RPMI7951 (cell line): ENCODE results near the gene NOTCH3. TPM values are rescaled to one million over a fixed set of nuclear protein-coding genes. Genes with fewer than 3 reads are reported as not detected.

Source experiments
- DNase-seq: peaks from one replicate; pipeline ENCODE4 v3.0.0-alpha.2; 2012; ENCODE audit warnings: low read depth
- total RNA-seq: library from RNA; depleted of rRNA; stranded (reverse); fragments of >200 nt; shearing (Covaris generic); gene quantifications from 2 replicates; pipeline ENCODE4 v1.2.3, GENCODE V29; 2014

Gene NOTCH3
- total RNA-seq, 1 experiment from 2014 or later = 0.60 TPM

DNA sequence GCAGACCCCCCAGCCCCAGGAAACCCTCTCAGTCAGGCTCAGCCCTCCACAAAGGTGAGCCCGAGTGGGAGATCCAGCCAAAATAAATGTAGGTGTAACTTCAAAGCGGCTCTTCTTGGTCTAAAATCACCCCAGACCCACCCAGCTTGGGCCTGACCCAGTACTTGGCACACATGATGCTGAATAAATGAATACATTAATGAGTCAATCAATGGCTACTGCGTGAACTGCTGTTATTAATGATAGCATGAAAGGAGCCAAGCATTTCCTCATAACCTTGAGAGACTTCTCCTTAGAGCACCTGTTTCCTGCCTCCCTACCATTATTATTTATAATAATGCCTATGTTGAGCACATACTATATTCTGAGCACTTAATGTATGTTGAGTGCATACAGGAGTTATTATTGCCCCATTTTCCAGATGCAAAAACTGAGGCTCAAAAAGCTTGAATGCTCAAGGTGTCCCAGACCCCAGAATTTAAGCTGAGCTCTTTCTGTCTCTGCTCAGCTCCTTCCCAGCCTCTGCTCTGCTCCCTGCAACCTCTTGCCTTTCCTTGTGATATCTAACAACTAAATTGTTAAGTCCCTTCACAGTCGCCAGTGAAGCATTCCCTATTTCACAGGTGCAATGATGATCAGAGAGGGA is 4.3 kb downstream of the NOTCH3 start:
- DNase-seq = no peak

DNA sequence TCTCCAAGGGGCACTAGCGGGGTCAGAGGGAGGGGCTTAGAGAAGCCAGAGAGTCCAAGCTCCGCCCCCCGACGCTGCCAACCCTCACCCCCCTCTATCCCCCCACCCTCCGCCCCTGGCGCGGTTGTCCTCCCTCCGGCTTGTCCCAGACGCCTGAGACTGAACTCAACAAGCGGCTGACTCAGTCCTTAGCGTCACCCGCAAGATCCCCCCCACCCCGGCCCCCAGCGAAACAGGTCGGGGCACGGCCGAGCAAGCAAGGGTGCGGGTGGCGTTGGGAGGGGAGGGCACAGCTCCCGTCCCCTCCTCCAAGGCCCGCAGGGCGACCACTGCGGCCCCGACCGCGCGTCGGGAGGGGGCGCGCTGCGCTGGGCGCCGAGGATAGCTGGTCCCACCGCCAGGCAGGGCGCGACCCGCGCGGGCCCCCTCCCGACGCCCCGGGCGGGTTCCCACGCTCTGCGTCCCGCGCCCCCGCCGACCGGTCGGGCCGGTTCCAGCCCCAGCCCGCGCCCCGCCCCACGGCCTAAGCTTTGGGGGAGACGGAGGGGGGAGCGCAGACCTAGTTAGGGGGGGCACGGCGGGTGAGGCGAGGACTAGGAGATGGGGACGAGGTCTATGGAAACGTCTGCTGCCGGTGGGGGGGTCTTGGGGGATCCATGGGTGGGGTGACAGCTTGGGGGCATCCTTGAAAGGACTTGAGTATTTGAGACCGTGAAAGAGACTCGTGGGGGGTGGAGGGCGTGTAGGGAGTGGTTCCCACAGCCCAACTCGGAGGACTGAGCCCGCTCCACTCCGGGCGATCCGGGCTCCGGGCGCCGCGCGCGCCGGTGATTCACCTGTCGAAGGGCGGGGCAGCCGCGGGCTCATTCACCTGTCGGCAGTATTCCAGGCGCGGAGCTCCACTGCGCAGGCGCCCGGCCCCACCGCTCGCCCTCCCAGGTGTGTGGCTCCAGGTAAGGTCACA is 5.1 kb downstream of the NOTCH3 start:
- DNase-seq = peak; percentile 63

DNA sequence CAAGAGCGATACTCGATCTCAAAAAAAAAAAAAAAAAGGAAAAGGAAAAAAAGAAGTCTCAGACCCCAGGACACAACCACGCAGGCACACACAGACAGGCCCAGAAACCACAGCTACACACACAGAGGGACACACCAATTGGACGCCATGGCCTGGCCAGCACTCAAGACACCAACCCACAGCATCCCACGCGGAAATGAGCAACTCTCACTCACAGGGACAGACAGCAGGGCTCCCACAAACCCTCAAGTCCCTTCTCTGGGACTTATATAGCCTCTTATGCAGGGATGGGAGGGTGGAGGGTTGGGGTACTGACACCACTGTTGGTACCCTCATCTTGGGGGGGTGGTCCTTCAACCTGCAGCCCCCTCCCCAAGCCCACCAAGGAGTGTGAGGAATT is 5.9 kb downstream of the NOTCH3 start:
- peak; percentile 60 for DNase-seq

DNA sequence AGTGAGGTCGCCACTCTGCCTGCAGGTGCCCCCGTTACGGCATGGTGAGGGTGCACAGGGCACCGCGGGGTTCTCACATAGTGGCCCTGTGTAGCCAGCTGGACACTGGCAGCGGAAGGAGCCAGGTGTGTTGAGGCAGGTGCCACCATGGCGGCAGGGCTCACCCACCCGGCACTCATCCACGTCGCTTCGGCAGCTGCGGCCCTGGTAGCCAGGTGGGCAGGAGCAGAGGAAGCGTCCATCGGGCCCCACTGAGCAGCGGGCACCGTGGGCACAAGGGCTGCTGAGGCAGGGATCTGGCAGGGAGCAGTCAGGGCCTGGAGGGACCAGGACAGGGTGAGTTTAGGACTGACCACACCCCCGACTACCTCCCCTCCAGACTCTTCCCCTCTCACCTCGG is 8.8 kb downstream of the NOTCH3 start:
- no peak for DNase-seq

DNA sequence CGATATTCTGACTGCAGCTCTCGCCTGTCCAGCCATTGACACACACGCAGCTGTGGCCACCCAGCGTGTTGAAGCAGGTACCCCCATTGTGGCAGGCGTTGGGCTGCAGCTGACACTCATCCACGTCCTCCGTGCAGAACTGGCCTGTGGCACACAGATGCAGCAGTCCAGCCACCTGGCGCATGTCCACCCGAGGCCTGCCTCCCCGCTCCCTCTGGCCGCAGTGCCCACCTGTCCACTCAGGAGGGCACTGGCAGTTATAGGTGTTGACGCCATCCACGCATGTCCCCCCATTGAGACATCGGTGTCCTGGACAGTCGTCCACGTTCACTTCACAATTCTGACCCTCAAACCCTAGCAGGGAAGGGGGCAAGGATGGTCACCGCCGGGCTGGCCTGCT is 9.3 kb downstream of the NOTCH3 start:
- DNase-seq = no peak

DNA sequence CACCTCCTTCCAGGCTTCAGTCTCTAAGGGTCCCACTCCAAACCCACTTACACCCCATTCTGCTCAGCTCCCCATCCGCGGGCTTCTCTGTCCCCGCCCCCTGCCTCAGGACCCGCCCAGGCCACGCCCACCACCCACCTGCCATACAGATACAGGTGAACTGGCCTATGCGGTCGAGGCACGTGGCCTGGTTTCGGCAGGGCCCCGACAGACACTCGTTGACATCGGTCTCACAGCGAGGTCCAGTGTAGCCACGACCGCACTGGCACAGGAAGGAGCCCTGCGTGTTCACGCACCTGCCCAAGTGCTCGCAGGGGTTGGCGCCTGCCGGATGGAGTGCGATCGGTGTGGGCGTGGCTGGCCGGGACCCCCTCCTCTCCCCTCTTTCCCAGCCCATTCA is 11.9 kb downstream of the NOTCH3 start:
- DNase-seq = no peak

DNA sequence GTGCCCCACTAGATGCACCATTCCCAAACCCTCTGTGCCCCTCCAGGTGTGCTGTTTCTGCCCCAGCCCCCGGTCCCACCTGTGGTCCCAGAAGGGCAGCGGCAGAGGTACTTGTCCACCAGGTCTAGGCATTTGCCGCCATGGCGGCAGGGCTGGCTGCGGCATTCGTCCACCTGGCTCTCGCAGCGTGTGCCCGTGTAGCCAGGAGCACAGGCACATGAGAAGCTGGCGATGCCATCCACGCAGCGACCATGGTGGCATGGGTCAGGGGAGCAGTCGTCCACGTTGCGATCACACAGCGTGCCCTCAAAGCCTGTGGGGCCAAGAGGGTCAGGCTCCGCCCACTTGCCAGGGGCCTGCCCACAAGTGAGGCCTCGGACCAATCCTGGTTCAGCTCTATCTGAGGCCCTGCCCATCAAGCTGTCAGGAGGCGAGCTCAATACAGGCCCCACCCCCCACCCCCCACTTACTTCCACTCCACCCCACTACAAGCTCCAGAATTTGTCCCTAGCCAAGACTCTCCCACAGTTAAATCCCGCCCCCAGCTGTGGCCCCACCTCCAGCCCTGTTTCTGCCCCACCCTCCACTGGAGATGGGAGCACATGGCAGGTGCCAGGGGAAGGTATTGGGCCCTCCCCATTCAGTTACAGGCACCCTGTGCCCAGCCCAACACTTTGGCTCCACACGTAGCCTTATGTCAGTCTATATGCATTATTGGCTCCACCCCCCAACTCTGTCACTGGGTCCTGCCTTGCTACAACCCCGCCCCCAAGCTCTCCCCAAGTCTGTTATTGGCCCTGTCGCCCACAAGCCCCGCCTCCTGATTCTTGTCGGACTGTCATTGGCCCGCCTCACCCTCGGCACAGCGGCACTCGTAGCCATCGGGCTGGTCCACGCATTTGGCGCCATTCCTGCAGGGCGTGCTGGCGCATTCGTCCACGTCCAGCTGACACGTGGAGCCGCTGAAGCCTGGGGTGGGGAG is 13.5 kb downstream of the NOTCH3 start:
- no peak for DNase-seq

DNA sequence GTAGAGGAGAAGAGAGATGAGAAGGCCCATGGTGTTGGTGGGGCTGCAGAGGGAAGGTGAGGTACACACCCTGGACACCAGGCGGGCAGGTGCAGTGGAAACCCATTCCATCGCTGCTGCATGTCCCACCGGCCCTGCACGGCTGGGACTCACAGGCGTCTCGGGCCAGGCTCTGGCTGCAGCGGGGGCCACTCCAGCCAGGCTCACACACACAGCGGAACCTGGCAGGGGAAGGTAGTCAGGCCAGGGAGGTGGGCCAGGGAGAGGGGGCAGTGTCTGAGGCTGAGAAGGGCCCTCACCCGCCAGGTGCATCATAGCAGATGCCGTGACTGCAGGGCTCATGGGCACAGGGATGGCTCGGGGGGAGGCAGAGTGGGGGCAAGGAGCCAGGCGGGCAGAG is 15.6 kb downstream of the NOTCH3 start:
- DNase-seq = no peak

DNA sequence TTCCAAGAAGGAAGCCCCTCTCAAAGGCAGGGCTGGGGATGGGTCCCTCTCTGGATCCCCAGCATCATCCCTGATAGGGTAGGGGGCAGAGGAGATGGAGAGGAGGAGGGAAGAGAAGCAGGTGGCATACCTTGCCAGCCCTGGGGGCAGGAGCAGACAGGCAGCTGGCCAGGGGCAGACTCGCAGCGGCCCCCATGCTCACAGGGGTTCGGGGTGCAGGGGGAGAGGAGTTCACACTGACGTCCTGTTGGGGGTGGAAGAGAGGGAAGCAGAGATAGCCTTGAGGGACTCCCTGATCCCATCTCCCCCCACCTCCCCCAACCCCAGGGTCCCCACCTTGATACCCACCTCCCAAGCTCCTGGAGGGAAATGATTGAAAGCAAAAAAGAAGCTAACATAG is 16.0 kb downstream of the NOTCH3 start:
- DNase-seq = no peak

DNA sequence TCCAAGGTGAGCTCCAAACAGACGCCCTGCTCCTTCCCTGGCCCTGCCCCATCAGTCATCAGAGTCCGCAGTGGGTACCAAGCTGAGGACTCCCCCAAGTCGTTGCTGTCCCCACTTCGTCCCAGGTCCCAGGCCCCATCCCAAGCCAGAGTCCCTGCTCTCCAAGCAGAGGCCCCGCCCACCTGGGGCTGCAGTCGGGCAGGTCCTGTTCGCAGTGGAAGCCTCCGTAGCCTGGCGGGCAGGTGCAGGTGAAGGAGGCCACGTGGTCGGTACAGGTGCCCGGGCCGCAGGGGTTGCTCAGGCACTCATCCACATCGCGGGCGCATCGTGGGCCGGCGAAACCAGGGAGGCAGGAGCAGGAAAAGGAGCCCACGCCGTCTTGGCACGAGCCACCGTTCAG is 19.4 kb downstream of the NOTCH3 start:
- no peak for DNase-seq

DNA sequence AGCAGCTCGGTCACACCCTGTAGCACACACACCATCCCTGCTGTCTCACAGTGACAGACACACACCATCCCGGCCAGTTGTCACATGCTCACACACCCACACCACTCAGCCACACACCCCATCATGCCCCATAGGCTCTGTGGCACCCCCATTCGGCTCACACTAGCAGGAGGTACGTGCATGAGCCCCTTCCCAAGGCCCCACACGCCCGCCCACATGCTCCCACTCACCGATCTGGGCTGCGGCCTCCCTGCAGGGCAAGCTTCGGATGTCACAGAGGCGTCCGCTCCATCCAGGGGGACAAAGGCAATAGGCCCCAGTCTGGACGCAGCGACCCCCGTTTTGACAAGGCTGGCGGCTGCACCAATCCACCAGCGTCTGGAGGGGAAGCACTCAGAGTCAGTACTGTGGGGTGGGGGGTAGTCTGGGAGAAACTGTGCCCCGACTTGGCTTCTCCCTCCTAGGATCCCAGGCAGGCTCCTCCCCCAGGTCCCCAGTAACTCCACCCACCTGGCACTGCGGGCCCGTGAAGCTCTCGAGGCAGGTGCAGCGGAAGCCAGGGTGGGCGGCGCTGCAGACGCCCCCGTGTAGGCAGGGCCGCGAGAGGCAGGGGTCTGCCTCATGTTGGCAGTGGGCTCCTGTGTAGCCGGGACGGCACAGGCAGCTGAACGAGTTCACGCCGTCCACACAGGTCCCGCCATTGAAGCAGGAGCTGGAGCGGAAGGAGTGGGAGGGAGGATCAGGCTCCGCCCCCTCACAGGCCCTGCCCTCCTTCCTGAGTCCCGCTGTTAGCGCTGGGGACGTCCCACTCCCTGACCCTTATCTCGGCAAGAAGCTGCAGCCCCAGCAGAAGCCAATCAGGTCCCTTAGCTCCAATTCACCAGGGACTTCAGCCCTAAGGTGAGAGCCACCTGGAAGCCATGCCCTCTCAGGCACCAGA is 20.1 kb downstream of the NOTCH3 start:
- no peak for DNase-seq

DNA sequence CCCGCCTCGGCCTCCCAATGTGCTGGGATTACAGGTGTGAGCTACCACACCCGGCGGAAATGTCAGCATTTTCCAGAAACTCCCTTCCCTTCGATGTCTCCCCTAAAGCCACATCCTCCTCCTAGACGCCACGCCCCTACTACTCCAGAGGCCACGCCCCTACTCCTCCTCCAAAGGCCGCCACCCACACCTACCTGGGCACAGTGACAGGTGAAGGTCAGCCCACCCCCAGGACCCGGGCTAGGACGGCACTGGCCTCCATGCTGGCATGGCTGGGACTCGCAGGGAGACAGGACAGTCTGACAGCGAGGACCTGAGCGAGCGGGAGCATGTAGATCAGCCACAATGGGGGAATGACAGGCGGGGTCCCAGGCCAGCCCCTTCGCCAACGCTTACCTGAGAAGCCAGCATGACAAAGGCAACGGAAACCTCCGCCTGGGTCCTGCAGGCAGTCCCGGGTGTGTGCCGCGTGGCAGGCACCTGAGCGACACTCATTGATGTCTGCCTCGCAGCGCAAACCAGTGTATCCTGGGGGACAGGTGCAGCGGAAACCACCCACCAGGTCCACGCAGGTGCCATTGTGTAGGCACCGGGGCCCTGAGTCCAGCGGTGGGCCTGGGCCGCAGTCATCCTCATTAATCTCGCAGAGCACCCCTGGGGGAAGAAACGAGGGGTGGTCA is 22.0 kb downstream of the NOTCH3 start:
- DNase-seq = no peak

DNA sequence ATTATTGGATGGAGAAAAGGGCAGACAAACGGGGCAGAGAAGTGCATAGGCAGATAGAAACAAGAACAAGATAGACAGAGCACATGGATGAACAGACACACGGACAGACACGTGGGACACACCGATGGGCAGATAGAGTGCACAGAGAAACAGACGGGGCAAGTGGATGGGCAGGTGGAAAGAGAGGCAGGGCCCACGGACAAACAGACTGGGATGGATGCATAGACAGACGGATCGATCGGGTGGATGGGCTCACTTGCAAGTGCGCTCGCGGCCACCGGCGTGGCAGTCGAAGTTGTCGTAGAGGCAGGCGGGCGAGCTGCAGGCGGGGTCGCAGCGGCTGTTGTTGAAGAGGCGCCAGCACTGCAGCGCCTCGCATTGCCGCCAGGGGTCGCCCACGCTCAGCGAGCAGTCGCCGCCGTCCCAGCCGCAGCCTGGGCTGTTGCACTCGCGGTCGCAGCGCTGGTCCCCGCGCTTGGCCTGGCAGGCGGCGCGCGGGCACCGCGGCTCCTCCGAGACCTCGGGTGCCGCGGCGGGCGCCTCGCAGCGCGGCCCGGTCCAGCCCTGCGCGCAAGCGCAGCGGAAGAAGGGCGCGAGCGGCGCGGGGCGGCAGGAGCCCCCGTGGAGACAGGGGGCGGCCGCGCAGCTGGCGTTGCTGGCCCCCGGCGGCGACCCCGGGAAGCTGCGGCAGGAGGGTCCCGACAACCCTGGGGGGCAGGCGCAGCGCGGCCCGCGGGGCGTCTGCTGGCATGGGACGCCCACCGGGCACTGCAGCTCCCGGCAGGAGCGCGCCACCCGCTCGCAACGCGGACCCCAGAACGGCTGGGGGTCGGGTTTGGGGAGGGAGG is 23.3 kb downstream of the NOTCH3 start:
- peak; percentile 76 for DNase-seq

DNA sequence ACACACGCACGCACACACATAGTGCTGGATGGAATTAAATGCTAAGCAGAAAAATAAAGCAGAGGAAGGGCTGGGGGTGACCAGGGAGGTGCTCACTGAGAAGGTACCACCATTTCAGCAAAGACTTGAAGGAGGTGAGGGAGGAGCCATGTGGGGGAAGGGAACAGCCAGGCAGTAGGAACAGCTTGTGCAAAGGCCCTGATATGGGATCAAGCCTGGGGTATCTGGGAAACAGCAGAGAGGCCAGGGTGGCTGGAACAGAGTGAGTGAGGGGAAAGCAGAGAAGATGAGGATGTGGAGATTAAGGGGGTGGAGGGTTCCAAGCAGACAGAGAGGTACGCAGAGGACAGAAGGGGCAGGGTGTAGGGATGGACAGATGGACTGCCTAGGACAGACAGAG is 25.2 kb downstream of the NOTCH3 start:
- no peak for DNase-seq

DNA sequence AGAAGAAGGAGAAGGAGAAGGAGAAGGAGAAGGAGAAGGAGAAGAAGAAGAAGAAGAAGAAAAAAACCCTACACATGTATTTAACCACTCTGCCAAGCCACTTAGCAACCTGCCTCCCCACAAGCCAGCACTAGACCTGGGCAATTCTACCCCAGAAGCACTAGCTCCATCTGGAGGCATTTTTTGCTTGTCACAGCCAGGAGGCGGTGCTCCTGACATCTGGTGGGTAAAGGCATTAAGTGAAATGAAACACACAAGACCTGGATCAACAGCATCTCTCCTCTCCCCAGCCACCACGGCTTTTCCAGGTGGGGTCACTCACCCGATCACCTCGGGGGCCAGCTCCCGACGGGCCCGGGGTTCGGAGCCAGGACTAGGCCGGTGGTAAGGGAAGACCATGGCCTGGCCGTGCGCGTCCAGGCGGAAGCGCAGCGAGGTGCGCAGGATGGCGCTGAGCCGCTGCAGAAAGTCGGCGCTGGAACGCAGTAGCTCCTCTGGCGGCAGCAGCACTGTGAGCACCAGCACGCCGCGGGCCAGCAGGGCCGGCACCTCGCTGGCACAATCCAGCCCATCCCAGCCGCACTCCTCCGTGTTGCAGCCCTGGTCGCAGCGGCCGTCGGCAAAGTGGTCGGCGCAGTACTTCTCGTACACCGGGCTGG is 26.9 kb downstream of the NOTCH3 start:
- DNase-seq = no peak

DNA sequence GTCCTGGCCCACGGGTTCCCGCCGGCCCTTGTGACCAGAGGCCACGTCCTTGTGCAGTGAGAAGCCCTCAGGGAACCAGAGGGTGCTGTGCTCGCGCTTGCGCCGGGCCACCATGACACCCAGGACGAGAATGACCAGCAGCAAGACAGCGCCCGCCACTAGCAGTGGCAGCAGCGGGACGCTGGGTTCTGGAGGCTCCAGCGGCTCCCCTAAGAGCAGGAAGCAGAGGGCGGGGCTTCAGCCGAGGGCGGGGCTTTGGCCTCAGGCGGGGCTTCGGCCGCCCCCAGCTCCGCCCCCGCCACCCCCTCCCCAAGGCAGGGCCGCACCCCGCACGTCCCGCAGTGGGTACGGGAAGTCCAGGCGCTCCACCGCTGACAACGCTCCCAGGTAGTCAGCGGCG is 30.4 kb downstream of the NOTCH3 start:
- no peak for DNase-seq

DNA sequence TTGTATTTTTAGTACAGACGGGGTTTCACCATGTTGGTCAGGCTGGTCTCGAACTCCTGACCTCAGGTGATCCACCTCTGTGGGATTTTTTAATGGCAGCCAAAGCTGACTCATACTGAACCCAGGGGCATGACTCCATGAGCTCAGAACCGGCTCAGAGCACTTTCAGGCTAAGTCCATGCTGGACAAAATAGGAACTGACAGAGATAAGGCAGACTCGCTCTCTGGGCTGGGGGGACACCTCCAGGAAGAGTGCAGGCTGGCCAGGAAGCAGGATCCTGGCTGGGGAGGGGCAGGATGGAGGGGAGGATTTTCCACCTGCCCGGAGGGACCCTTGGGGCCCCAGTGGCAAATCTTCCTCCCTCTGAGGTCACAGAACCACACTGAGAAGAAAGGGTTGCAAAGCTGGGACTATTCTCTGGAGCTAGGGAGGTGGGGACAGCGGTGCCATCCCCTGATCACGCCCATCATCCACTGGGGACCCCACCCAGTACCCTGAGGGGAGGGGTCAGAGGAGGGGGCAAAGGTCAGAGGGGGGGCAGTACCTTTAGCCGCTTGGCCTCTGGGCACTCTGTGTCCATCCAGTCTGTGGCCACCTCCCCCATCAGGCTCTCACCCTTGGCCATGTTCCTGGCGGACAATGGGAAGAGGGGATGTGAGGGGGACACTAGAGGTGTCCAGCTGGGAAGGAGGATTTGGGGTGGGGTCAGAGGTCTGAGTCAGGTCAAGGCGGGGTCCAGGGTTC is 31.1 kb downstream of the NOTCH3 start:
- no peak for DNase-seq

DNA sequence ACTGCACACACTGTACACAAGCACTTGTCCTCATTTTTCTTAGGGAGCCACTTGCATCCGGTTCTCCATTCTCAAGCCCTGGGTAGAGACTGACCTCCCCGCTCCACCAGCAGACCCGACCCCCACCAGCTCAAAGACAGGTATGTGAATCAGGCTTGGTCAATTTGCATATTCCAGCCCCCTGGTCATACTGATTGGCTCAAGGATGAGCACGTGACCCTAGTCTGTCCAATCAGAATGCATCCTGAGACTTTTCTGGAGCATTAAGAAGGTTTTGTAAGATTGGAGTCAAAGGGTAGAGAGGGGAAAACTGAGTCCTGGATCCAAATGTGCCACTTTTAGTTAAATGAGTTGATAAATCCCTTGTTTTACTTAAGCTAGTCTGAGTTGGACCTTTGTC is 34.1 kb downstream of the NOTCH3 start:
- DNase-seq = no peak
